ENCODE data around the gene RPL15.
"Not testable (repeated sequence)": the region's sequence is repeated elsewhere in the genome, so short reads cannot be mapped to it uniquely, and the experiment has no call there.

The RPL15 gene

DNA sequence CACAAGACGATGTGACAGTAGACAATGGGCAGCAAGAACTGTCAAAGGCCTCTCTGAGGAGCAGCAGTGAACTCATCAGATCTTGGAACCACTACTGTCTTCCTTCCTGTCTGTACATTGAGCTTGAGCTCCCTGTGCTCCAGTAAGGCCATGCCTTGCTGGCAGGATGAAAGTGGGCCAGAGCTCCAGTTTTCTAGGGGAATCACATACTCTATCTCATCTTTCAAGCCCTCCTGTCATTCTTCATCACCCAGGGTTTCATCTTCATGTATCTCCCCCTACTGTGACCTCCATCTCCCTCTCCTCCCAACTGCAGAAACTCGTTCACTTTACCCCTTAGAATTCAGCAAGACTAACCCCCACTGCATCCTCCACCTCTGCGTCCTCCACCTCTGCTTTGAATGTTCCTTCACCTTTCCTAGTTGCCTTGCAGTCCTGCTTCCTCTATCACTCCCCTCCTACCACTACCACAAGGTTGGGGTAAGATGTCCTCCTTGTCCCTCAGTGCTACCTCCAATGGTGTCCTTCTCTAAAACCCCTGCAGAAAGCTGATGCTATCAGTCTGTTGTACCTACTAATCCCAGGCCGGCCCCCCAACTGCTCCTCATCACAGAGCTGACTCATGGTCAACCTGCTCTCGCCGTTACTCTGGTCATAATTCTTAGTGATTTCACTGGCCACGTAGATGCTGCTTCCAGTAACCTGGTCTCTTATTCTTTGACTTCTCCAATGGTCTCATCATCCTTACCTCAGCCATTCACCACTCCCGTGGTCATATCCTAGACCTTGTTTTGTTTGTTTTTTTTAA lies 22.5 kb upstream of the RPL15 start:
- DNase-seq: no peak

- DNase-seq: no peak
Observed at GRCh38 chr3:23895181-23895580, 21.8 kb upstream of the RPL15 start.

DNA sequence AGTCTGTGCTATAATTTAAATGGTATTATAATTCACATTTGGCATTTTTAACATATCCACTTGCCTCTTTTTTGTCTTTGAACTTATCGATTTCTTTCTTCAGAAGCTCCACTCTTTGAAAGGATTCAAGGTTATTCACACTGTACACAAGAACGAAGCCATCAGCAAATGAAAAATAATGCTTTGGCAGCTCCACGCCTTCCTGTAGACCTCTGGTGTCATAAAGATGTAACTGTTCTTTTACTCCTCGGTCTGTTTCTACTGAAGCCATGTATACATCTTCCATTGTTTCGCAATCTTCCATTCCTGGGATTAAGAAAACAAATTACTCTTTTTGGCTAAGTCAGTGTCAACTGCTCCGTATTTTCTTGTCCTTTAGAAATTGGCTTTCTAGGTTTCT lies 16.2 kb upstream of the RPL15 start:
- DNase-seq: no peak

- DNase-seq: no peak
Observed at GRCh38 chr3:23904545-23904944, 12.4 kb upstream of the RPL15 start.

GRCh38 chr3:23909341-23909740 lies 7.6 kb upstream of the RPL15 start:
- no peak for DNase-seq

- DNase-seq: no peak
Observed at GRCh38 chr3:23911397-23911796, 5.5 kb upstream of the RPL15 start.

GRCh38 chr3:23912335-23912734 lies 4.6 kb upstream of the RPL15 start:
- DNase-seq: not testable (repeated sequence)

DNA sequence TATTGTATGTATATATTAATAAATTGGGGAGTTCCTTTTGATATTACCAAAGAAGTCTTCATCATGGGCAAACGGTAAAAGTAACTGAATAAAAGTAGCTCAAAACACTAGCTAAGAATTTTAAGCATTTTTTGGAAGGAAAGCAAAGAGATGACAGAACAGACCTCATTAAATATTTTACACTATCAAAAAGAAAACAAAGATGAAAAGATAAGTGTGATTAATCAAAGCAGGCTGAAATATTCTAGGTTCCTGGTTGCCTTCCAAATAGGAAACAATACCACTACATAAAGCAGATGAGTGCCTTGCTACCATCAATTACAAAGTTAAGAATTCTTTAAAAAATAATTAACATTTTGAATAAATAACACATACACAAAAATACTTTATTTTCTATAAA lies 3.8 kb upstream of the RPL15 start:
- no peak for DNase-seq

GRCh38 chr3:23913873-23914743 lies 2.8 kb upstream of the RPL15 start:
- DNase-seq: no peak

DNA sequence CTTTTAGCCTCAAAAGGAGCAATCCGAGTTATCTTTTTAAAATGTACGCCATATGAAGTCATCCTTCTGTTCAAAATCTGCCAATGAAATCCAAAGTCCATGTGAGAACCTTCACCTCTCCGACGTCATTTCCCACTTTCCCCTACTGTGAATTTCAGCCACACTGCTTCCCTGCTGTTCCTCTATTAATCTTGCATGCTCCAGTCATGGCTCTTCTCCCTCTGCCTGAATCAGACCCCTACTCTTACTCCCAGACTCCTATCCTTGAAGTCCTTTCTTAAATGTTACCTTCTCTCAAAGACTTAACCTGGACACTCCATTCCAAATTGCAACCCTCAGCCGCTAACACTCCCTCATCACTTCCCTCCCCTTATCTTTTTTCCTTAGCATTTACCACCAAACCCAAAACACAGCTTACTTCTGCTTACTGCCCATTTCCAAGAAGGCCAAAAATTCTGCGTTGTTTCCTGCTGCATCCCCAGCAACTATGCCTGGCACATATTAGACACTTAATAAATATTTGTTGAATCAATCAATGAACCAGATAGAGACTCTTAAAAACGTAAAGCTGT lies 1.3 kb upstream of the RPL15 start:
- DNase-seq: no peak

DNA sequence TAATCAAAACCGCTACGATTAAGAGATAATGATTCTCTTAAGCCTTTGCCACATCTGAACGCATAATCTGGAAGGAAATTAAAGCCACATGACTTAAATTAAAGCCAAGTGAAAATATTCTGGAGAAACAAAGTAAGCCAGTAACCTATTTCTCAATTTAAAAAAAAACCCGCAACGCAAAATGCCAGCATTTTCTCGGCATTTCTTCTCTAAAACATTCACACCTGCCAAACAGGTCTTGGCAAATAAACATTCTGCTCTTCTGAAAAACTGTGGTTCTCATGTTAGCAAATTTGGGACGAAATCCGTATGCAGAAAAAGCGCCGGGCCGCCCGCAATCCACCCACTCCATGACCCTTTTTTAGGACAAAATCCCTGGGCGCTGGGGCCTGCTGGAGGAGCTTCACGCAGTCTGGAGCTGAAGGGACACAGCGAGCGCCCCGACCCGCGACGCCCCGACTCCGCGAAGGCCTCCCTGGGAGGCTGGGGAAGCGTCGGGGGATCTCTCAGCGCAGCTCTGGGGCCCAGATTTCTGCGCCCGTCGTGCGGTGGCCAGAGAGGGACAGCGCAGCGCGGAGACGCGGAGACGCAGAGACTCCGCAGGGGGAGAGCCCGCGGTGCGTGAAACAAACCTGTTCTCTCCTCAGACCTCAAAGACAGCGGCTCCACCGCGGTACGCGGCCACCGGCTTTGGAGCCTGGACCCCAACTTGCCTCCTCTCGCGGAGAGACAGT lies 613 bp upstream of the RPL15 start:
- no peak for DNase-seq

DNA sequence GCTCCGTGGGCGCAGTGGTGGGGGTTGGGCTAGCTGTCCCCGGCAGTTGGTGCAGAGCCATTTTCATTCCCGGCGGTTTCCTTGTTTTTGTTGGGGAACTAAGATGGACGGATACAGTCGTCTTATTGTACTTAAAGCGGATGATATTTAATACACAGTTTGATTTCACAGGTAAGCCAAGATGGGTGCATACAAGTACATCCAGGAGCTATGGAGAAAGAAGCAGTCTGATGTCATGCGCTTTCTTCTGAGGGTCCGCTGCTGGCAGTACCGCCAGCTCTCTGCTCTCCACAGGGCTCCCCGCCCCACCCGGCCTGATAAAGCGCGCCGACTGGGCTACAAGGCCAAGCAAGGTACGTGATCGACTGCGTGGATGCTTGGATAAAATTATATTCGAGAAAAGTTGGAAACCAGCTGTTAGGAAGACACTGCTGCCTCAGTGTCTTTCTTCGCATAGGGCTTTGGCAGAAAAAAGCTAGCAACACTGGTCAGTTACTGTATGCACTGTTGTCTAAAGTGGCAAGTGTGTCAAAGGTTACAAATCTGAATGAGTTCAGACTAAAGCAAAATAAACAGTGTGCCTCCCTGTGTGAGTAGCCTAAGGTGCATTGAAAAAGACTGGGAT lies 859 bp downstream of the RPL15 start:
- DNase-seq: not testable (repeated sequence)

DNA sequence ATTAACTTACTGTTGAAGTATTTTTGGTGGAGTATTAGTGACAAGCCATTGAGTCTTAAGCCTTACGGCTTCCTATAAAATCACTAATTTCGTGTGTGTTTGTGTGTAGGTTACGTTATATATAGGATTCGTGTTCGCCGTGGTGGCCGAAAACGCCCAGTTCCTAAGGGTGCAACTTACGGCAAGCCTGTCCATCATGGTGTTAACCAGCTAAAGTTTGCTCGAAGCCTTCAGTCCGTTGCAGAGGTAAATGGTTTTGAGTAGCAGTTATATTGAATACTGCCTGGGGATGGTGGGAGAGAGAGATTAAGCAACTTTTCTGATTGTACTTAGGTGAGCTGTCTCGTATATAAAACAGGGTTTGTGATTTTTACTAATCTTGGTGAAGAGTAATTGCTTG lies 1.4 kb downstream of the RPL15 start:
- DNase-seq: not testable (repeated sequence)

GRCh38 chr3:23919628-23920027 lies 2.7 kb downstream of the RPL15 start:
- DNase-seq: no peak

DNA sequence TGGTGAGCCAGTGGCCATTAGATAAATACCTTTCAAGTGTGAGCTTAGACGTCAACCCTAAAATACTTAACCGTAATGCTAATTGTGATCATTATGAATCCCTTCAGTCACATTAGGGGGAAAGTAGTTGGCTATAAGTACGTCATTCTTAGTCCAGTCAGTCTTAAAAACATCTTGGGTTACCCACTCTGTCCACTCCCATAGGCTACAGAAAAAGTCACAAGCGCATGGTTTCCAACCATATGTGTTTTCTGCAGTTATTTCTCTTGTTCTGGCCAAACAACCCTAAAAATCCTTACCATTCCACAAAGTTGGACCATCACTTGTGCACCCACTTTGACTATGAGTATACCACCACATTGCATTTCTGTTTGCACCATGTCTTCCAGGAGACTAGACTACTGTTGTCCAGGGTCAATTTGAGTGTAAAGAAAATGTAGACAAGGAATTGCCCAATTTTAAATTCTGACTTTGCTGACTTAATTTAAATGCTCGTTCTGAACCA lies 3.3 kb downstream of the RPL15 start:
- no peak for DNase-seq

- DNase-seq: no peak
Observed at GRCh38 chr3:23921052-23921511, 4.2 kb downstream of the RPL15 start.

DNA sequence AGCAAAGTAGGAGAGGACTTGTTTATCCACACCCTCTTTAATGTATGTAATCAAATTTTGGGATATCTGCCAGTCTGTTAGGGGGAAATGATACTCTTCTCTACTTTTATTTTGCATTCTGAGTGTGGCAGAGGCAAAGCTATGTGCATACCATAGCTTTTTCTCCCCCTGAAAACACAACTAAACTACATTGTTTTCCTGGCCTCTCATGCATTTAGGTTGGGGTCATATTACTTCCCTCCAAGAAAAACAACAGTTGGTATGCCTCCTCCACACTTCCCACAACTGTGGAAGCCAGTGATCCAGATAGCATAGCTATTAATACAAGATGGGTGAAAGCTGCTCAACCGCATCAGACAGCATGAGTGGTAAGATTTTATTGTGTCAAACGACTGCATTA lies 6.9 kb downstream of the RPL15 start:
- peak; percentile 16 for DNase-seq

- DNase-seq: no peak
Observed at GRCh38 chr3:23926246-23926645, 9.3 kb downstream of the RPL15 start.

GRCh38 chr3:23926736-23927135 lies 9.8 kb downstream of the RPL15 start:
- DNase-seq: no peak

DNA sequence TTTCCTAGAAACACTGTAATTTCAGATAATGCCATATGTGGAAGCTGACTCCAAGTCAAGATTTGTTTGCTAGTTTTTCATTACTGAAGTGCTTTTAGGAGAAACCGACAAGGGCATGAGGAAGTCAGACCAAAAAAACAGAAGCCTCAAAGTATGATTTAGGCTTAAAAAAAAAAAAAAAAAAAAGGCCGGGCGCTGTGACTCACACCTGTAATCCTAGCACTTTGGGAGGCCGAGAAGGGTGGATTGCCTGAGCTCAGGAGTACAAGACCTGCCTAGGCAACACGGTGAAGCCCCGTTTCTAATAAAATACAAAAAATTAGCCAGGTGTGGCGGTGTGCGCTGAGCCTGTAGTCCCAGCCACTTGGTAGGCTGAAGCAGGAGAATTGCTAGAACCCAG lies 11.6 kb downstream of the RPL15 start:
- peak; percentile 6 for DNase-seq

- DNase-seq: no peak
Observed at GRCh38 chr3:23931597-23931996, 14.7 kb downstream of the RPL15 start.

GRCh38 chr3:23932571-23932970 lies 15.6 kb downstream of the RPL15 start:
- no peak for DNase-seq
